ENCODE results near the gene ATP9B. TPM values are rescaled to one million over a fixed set of nuclear protein-coding genes. Genes with fewer than 3 reads are reported as not detected.

The ATP9B gene
- total and polyA plus RNA-seq, 2 donors: 14.9 to 19.3 TPM

- no peak for DNase-seq (ENCODE audit: low read depth in 6 of 9, low spot score in 9 of 9)
- no peak overlapping the region for H3K27ac ChIP-seq (ENCODE audit: low read depth in 1 of 2, low read length in 1 of 2)
- peaks cover 0 to 3% of the 10 kb centered on the region in 2 donors for H3K4me1 ChIP-seq (ENCODE audit: control insufficient read depth in 2 of 2, insufficient read depth in 2 of 2, low read length in 2 of 2)
- no peaks in the 10 kb centered on the region for H3K9me3 ChIP-seq (ENCODE audit: control insufficient read depth in 2 of 2, insufficient read depth in 1 of 2, low read length in 1 of 2)
- H3K4me3 ChIP-seq (ENCODE audit: low read length in 2 of 2): no peak overlapping the region
- WGBS: 97% methylated on average over 29 of the region's 29 CpGs
- H3K36me3 ChIP-seq (ENCODE audit: control insufficient read depth in 2 of 2, insufficient read depth in 2 of 2, low read length in 1 of 2): peaks cover 0 to 22% of the 10 kb centered on the region in 2 donors
- no peaks in the 10 kb centered on the region for H3K27me3 ChIP-seq (ENCODE audit: control insufficient read depth in 2 of 2, insufficient read depth in 1 of 2, low read length in 1 of 2)
Observed at GRCh38 chr18:79427368-79428225, 358.4 kb downstream of the ATP9B start.

Other genes with a start within 250 kb of the ATP9B start
- gene SALL3, start 89.6 kb upstream of the ATP9B start, total RNA-seq: under 0.01 TPM
- gene SALL3, start 89.6 kb upstream of the ATP9B start, polyA plus RNA-seq: 0.02 TPM